ENCODE measurements around the gene ESYT2.

Gene ESYT2

DNA sequence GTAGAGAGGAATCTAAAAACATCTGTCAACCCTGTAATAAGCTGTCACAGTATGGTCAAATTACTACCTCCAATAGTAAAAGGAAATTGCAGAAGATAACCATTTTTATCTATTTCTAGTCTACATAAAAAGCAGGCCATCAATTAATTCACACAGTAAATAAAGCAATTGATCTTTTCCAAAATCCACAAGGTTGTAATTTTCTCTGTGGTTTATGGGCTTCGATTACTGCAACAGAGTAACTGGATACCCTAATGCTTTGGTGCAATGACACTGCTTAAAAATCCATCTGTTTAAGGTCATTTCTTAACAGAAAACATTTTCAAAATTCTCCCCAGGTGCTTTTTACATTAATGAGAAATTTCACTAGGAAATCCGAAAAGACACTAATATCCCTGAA, 23.9 kb downstream of the ESYT2 start:
- H3K4me1 ChIP-seq (ENCODE audit: control insufficient read depth, insufficient read depth, low read length, poor library complexity, severe bottlenecking), result peaks cover 17% of the 10 kb centered on the region
- H3K9me3 ChIP-seq (ENCODE audit: control insufficient read depth, low read length), result no peaks in the 10 kb centered on the region
- no peak overlapping the region for H3K27ac ChIP-seq (ENCODE audit: insufficient read depth, low read length, poor library complexity, severe bottlenecking)
- H3K4me3 ChIP-seq (ENCODE audit: insufficient read depth, low read depth, low read length, poor library complexity, severe bottlenecking), result no peak overlapping the region
- peaks cover 11% of the 10 kb centered on the region for H3K36me3 ChIP-seq (ENCODE audit: control insufficient read depth, insufficient read depth, low read length)
- no peak for DNase-seq
- no peaks in the 10 kb centered on the region for H3K27me3 ChIP-seq (replicated peaks; ENCODE audit: control insufficient read depth, insufficient read depth, low read length, poor library complexity, severe bottlenecking)

DNA sequence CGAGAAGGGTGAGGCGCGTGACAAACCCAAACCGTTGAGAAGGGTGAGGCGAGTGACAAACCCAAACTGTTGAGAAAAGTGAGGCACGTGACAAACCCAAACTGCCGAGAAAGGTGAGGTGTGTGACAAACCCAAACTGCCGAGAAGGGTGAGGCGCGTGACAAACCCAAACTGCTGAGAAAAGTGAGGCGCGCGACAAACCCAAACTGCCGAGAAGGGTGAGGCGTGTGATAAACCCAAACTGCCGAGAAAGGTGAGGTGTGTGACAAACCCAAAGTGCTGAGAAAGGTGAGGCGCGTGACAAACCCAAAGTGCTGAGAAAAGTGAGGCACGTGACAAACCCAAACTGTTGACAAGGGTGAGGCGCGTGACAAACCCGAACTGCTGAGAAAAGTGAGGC, 25.0 kb downstream of the ESYT2 start:
- peaks cover 11% of the 10 kb centered on the region for H3K4me1 ChIP-seq (ENCODE audit: control insufficient read depth, insufficient read depth, low read length, poor library complexity, severe bottlenecking)

DNA sequence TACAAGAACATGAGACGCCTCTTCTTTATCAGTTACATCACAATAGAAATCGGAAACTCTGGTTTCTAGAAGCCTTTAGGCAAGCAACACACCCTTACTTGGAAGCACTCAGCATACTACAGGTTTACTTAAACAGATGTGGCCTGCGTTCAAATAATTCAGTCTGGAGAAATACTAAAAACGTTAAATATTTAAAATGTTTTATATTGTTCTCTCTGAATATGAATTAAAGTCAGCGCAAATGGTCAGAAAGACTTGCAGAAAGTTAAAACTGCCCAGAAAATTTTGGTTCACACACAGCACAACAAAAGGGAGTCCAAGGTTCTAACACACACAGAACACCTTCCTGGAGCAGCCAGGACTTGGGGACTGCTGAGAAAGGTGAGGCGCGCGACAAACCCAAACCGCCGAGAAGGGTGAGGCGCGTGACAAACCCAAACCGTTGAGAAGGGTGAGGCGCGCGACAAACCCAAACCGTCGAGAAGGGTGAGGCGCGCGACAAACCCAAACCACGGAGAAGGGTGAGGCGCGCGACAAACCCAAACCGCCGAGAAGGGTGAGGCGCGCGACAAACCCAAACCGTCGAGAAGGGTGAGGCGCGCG, 25.8 kb downstream of the ESYT2 start:
- Histone ChIP-seq H3K36me3 (ENCODE audit: control insufficient read depth, insufficient read depth, low read length) (peaks cover 11% of the 10 kb centered on the region), H3K4me3 (ENCODE audit: insufficient read depth, low read depth, low read length, poor library complexity, severe bottlenecking) (no peak overlapping the region), H3K9me3 (ENCODE audit: control insufficient read depth, low read length) (no peaks in the 10 kb centered on the region), H3K27me3 (replicated peaks; ENCODE audit: control insufficient read depth, insufficient read depth, low read length, poor library complexity, severe bottlenecking) (no peaks in the 10 kb centered on the region), H3K4me1 (ENCODE audit: control insufficient read depth, insufficient read depth, low read length, poor library complexity, severe bottlenecking) (peaks cover 11% of the 10 kb centered on the region), H3K27ac (ENCODE audit: insufficient read depth, low read length, poor library complexity, severe bottlenecking) (peak overlapping the region; percentile 54)
- no peak for DNase-seq

More for the DNA sequence above, 25.0 kb downstream of the ESYT2 start:
- Histone ChIP-seq H3K4me3 (ENCODE audit: insufficient read depth, low read depth, low read length, poor library complexity, severe bottlenecking) (no peak overlapping the region), H3K9me3 (ENCODE audit: control insufficient read depth, low read length) (no peaks in the 10 kb centered on the region), H3K27me3 (replicated peaks; ENCODE audit: control insufficient read depth, insufficient read depth, low read length, poor library complexity, severe bottlenecking) (no peaks in the 10 kb centered on the region), H3K36me3 (ENCODE audit: control insufficient read depth, insufficient read depth, low read length) (peaks cover 11% of the 10 kb centered on the region), H3K27ac (ENCODE audit: insufficient read depth, low read length, poor library complexity, severe bottlenecking) (peak overlapping the region; percentile 33)
- DNase-seq, result peak in 2 of 3 donors; percentile 11 to 33

DNA sequence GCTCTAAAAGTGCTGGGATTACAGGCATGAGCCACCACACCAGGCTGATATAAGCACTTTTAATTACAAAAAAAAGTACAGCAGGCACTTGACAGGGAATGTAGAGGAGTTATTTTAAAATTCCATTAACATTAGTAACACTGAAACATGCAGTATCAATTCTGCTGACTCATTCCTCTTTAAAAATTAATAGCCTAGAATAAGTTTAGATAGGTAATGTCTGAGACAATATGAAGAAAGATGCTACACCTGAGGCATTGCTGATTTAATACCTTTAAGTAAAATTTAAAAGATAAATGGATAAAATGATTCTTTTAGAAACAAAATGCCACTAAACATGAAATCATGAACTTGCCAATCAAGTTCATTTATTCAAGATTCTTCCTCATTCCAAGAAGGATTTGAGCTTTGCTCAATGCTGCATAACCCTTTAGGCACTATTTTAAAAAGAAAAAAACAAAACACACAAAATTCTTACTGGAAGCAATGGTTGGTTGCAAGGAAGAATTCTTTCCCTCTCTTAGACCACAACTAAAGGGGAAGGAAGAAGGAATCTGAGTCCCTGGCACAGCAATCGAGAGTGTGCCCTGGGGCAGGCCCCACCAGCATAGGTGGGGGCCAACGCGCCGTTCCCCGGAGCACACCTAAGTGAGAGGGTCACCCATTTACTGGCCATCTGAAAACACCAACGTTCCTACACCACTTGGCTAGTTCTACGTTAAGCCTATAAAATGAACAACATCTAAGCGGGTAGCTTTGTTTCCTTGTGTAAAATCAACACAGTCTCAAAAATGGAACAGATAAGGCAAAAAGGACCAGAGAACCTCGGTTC, 26.6 kb downstream of the ESYT2 start:
- H3K27me3 ChIP-seq (replicated peaks; ENCODE audit: control insufficient read depth, insufficient read depth, low read length, poor library complexity, severe bottlenecking), result no peaks in the 10 kb centered on the region
- peak overlapping the region; percentile 54 for H3K27ac ChIP-seq (ENCODE audit: insufficient read depth, low read length, poor library complexity, severe bottlenecking)
- H3K4me3 ChIP-seq (ENCODE audit: insufficient read depth, low read depth, low read length, poor library complexity, severe bottlenecking), result no peak overlapping the region
- no peaks in the 10 kb centered on the region for H3K9me3 ChIP-seq (ENCODE audit: control insufficient read depth, low read length)
- H3K4me1 ChIP-seq (ENCODE audit: control insufficient read depth, insufficient read depth, low read length, poor library complexity, severe bottlenecking), result peaks cover 11% of the 10 kb centered on the region
- DNase-seq, result no peak
- H3K36me3 ChIP-seq (ENCODE audit: control insufficient read depth, insufficient read depth, low read length), result peaks cover 8% of the 10 kb centered on the region

DNA sequence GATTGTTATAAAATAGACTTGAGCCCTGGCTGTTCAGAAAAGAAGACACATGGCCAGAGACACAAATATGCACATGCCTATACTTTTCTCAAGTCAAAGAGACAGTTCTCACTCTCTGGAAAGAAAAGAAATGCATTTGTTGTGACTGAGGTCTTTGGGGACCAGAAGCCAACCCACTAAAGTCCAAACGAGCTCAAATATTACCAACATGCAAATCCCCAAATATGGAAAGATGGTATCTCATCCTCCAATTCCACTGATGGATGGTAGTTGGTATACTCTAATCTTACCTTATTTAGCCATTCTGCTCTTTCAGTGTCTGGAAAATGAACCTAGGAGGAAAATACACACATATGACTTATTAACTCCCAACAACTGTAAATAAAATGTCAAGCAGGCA, 30.6 kb downstream of the ESYT2 start:
- Histone ChIP-seq H3K27me3 (replicated peaks; ENCODE audit: control insufficient read depth, insufficient read depth, low read length, poor library complexity, severe bottlenecking) (no peaks in the 10 kb centered on the region), H3K36me3 (ENCODE audit: control insufficient read depth, insufficient read depth, low read length) (peaks cover 39% of the 10 kb centered on the region), H3K4me3 (ENCODE audit: insufficient read depth, low read depth, low read length, poor library complexity, severe bottlenecking) (no peak overlapping the region), H3K9me3 (ENCODE audit: control insufficient read depth, low read length) (no peaks in the 10 kb centered on the region), H3K4me1 (ENCODE audit: control insufficient read depth, insufficient read depth, low read length, poor library complexity, severe bottlenecking) (peaks cover 11% of the 10 kb centered on the region), H3K27ac (ENCODE audit: insufficient read depth, low read length, poor library complexity, severe bottlenecking) (no peak overlapping the region)
- DNase-seq, result no peak

DNA sequence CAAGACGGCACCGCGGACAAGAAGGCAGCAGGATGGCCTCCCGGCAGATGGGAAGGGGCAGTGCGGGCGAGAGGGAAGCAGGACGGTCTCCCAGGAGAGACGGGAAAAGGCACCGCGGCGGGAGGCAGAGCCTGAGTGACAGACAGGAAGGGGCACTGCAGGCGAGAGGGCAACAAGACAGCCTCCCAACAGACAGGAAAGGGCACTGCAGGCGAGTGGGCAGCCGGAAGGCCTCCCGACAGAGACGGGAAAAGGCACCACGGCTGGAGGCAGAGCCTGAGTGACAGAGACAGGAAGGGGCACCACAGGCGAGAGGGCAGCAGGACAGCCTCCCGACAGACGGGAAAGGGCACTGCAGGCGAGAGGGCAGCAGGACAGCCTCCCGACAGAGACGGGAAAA, 32.6 kb downstream of the ESYT2 start:
- no peak for DNase-seq
- peaks cover 52% of the 10 kb centered on the region for H3K36me3 ChIP-seq (ENCODE audit: control insufficient read depth, insufficient read depth, low read length)
- no peaks in the 10 kb centered on the region for H3K9me3 ChIP-seq (ENCODE audit: control insufficient read depth, low read length)
- no peaks in the 10 kb centered on the region for H3K27me3 ChIP-seq (replicated peaks; ENCODE audit: control insufficient read depth, insufficient read depth, low read length, poor library complexity, severe bottlenecking)
- H3K27ac ChIP-seq (ENCODE audit: insufficient read depth, low read length, poor library complexity, severe bottlenecking), result no peak overlapping the region
- no peak overlapping the region for H3K4me3 ChIP-seq (ENCODE audit: insufficient read depth, low read depth, low read length, poor library complexity, severe bottlenecking)
- H3K4me1 ChIP-seq (ENCODE audit: control insufficient read depth, insufficient read depth, low read length, poor library complexity, severe bottlenecking), result no peaks in the 10 kb centered on the region

DNA sequence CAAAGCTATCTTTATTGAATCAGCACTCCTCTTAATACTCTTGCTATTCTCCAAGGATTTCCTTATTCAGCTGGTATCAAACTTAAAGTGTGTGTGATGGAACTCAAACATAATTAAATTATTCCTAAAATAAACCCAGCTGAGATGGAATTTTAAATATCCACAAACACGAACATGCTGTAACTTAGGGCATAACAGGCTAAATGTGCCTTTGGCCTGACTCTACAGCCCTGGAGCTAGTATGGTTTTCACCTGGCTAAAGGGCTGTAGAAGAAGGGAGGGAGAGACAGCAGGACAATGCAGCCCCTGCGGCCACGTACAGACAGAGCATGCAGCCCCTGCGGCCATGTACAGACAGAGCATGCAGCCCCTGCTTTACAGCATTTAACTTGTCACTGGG, 34.0 kb downstream of the ESYT2 start:
- Histone ChIP-seq H3K9me3 (ENCODE audit: control insufficient read depth, low read length) (no peaks in the 10 kb centered on the region), H3K4me3 (ENCODE audit: insufficient read depth, low read depth, low read length, poor library complexity, severe bottlenecking) (no peak overlapping the region), H3K36me3 (ENCODE audit: control insufficient read depth, insufficient read depth, low read length) (peaks cover 61% of the 10 kb centered on the region), H3K27ac (ENCODE audit: insufficient read depth, low read length, poor library complexity, severe bottlenecking) (no peak overlapping the region), H3K4me1 (ENCODE audit: control insufficient read depth, insufficient read depth, low read length, poor library complexity, severe bottlenecking) (no peaks in the 10 kb centered on the region), H3K27me3 (replicated peaks; ENCODE audit: control insufficient read depth, insufficient read depth, low read length, poor library complexity, severe bottlenecking) (no peaks in the 10 kb centered on the region)
- no peak for DNase-seq

DNA sequence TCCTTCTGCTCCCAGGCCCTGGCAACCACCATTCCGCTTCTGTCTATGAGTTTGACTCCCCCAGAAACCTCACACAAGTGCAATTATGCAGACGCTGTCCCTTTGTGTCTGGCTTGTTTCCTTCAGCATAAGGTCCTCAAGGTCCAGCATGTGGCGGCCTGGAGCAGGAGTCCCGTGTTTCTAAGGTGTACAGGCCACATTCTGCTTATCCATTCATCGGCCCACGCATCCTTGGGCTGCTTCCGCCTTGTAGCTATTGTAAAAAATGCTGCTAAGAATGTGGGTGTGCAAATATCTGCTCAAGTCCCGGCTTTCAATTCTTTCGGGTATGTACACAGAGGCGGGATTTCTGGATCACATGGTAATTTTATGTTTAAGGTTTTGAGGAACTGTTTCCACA, 38.2 kb downstream of the ESYT2 start:
- no peak for DNase-seq
- H3K4me3 ChIP-seq (ENCODE audit: insufficient read depth, low read depth, low read length, poor library complexity, severe bottlenecking), result no peak overlapping the region
- no peaks in the 10 kb centered on the region for H3K9me3 ChIP-seq (ENCODE audit: control insufficient read depth, low read length)
- no peaks in the 10 kb centered on the region for H3K4me1 ChIP-seq (ENCODE audit: control insufficient read depth, insufficient read depth, low read length, poor library complexity, severe bottlenecking)
- H3K27ac ChIP-seq (ENCODE audit: insufficient read depth, low read length, poor library complexity, severe bottlenecking), result no peak overlapping the region
- H3K36me3 ChIP-seq (ENCODE audit: control insufficient read depth, insufficient read depth, low read length), result peaks cover 63% of the 10 kb centered on the region
- H3K27me3 ChIP-seq (replicated peaks; ENCODE audit: control insufficient read depth, insufficient read depth, low read length, poor library complexity, severe bottlenecking), result no peaks in the 10 kb centered on the region

DNA sequence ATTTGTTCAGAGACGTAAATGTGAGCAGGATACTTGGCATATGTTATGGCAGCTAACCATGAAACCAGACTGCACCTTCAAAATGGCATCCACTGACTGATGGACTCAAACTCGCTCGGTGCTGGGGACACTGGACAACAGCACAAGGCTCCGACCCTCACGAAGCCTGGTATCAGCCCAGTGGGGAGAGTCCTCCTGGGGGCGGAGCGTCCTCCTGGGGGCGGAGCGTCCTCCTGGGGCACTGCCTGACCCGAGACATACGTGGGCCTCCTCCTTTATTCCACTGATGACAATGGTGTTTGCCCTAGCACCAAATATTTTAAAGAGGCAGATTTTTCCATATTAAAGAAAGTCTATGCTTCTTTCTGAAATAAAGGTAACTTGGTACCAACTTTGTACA, 39.5 kb downstream of the ESYT2 start:
- Histone ChIP-seq H3K9me3 (ENCODE audit: control insufficient read depth, low read length) (no peaks in the 10 kb centered on the region), H3K4me1 (ENCODE audit: control insufficient read depth, insufficient read depth, low read length, poor library complexity, severe bottlenecking) (no peaks in the 10 kb centered on the region), H3K27me3 (replicated peaks; ENCODE audit: control insufficient read depth, insufficient read depth, low read length, poor library complexity, severe bottlenecking) (no peaks in the 10 kb centered on the region), H3K36me3 (ENCODE audit: control insufficient read depth, insufficient read depth, low read length) (peaks cover 56% of the 10 kb centered on the region), H3K27ac (ENCODE audit: insufficient read depth, low read length, poor library complexity, severe bottlenecking) (no peak overlapping the region), H3K4me3 (ENCODE audit: insufficient read depth, low read depth, low read length, poor library complexity, severe bottlenecking) (no peak overlapping the region)
- no peak for DNase-seq

DNA sequence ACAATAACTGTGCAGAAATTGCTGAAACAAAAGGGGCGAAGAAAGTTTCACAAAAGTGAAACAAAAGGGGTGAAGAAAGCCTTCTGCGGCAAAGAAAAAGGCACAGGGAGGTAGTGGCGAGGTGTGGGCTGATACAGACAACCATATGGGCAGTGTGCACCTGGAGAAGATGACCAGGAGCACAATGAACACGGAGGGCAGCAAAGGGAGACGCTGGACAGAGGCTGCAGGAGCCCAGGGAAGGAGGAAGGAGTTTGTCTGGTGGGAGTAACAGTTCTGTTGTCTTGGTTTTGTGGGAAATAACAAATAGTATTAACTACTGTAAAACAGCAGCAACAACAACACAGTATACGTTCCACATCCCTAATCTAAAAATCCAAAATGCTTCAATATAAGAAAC, 42.4 kb downstream of the ESYT2 start:
- no peaks in the 10 kb centered on the region for H3K9me3 ChIP-seq (ENCODE audit: control insufficient read depth, low read length)
- DNase-seq, result no peak
- no peaks in the 10 kb centered on the region for H3K4me1 ChIP-seq (ENCODE audit: control insufficient read depth, insufficient read depth, low read length, poor library complexity, severe bottlenecking)
- H3K4me3 ChIP-seq (ENCODE audit: insufficient read depth, low read depth, low read length, poor library complexity, severe bottlenecking), result no peak overlapping the region
- no peaks in the 10 kb centered on the region for H3K27me3 ChIP-seq (replicated peaks; ENCODE audit: control insufficient read depth, insufficient read depth, low read length, poor library complexity, severe bottlenecking)
- peaks cover 52% of the 10 kb centered on the region for H3K36me3 ChIP-seq (ENCODE audit: control insufficient read depth, insufficient read depth, low read length)
- no peak overlapping the region for H3K27ac ChIP-seq (ENCODE audit: insufficient read depth, low read length, poor library complexity, severe bottlenecking)
